ENCODE data around the gene CXCR1.

DNA sequence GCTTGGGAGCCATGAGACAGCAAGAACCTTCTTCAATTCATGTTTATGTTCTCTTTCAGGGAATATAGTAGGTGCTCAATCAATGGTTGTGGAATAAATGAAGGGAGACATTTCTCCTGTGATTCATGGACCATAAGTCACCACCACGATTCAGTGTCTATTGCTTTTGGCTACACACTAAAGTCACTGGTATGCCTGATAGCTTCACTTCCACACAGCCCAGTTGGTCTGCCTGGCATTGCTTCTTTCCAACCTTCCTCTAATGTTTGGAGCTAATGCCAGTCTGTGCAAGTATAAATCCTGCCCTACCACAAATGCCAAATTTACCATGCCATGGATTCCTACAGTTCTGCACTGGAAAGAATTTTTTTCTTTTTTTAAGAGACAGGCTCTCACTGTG lies 1.3 kb upstream of the CXCR1 start:
- no peak for TF ChIP-seq POLR2A (IDR thresholded peaks at IDR 0.05)
- TF ChIP-seq, protein P1, sequence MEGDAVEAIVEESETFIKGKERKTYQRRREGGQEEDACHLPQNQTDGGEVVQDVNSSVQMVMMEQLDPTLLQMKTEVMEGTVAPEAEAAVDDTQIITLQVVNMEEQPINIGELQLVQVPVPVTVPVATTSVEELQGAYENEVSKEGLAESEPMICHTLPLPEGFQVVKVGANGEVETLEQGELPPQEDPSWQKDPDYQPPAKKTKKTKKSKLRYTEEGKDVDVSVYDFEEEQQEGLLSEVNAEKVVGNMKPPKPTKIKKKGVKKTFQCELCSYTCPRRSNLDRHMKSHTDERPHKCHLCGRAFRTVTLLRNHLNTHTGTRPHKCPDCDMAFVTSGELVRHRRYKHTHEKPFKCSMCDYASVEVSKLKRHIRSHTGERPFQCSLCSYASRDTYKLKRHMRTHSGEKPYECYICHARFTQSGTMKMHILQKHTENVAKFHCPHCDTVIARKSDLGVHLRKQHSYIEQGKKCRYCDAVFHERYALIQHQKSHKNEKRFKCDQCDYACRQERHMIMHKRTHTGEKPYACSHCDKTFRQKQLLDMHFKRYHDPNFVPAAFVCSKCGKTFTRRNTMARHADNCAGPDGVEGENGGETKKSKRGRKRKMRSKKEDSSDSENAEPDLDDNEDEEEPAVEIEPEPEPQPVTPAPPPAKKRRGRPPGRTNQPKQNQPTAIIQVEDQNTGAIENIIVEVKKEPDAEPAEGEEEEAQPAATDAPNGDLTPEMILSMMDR (IDR thresholded peaks at IDR 0.05), result no peak
